ENCODE data around the gene ZNF488.

ZNF488 gene

DNA sequence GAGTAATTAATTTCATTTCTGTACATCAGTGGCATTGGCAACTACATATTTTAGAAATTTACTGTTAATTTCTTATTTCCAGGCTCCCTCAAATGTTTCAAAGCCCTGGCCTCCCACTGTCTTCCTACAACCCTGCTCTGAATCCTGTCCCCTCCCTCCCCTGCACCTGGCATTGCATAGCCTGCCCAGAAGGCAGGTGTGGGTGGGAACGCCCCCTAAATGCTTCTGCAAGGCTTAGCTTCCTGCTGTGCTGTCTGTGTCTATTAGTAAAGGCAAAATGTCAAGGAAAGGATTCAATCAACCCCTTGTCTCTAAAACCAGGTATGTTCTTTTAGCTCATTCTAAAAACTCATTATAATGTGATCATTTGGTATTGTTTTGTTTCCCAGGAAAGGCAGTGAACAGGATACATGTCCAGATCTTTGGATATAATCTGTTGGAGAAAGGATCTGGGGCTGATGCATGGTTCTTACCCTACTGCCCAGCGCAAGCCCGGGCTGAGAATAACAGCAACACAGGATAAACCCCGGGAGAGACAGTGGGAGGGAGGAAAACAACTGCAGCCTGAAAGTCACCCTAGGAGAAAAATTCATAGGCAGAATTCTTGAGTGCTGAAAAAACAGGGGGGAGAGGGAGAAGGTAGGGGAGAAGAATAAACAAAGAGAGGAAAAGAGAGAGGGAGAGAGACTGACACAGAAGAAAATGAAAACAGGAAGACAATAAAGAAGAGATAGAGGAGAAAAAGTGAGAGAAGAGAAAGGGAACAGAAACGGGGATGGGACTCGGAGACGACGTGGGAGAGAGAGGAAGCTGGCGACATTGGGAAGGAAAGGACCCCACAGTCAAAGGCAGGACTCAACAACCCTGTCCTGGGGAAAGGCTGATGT is 589 bp downstream of the ZNF488 start:
- no peak for DNase-seq (ENCODE audit: extremely low read depth in 1 of 2, low read depth in 1 of 2)

DNA sequence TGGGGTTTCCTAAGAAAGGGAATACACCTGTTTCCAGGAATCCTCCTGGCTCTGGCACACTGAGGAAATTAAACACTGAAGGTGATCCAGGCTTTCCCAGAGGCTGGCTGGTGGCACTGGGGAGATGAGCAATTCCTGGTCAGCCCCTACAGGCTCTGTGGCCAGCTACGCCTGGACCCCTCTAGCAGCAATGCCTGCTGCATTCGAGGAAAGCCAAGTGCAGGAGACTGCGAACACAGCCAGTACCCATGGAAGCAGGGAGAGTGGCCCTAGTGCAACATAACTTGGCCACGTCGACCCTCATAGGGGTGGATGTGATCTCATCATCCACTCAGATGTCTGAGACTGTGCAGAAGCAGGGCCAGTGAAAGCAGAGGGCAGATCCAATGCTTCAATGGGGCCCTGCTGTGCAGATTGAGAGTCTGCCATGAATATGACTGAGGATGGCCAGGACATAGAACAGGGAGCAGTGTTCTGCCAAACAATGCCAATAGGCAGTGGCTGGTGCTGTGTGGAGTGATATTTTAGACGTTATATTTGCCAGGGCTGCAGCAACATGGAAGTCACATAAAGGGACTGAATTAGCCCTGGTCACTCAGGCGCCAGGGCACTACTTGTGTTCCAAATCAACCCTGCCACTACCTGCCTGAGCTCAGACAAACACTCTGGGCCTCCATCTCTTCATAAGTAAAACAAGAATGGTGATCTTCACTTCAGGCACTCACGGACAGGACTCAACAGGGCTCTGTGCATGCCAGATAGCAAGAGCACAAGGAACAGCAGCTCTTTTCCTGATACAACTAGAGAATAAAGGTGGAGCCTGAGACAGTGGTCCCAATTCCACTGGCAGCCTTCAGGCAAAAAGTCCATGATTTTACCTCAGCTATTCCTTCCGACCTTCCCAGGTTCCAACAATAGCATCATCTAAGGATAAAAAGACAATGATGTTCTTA is 2.4 kb downstream of the ZNF488 start:
- no peak for DNase-seq (ENCODE audit: extremely low read depth in 1 of 2, low read depth in 1 of 2)

DNA sequence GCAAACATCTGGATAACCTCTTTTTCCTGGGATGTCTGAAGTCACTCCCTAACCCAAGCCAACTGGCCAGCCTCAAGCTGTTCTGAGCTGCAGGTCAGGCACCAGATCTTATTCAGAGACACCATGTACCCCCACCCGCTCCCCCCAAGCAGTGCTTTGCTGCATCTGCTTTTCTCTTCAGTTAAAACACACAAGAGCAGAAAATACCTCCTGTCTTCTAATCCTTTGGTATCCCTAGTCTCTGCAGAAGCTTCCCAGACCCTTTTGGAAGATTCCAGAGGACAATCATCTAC is 3.0 kb downstream of the ZNF488 start:
- no peak for DNase-seq (ENCODE audit: extremely low read depth in 1 of 2, low read depth in 1 of 2)

DNA sequence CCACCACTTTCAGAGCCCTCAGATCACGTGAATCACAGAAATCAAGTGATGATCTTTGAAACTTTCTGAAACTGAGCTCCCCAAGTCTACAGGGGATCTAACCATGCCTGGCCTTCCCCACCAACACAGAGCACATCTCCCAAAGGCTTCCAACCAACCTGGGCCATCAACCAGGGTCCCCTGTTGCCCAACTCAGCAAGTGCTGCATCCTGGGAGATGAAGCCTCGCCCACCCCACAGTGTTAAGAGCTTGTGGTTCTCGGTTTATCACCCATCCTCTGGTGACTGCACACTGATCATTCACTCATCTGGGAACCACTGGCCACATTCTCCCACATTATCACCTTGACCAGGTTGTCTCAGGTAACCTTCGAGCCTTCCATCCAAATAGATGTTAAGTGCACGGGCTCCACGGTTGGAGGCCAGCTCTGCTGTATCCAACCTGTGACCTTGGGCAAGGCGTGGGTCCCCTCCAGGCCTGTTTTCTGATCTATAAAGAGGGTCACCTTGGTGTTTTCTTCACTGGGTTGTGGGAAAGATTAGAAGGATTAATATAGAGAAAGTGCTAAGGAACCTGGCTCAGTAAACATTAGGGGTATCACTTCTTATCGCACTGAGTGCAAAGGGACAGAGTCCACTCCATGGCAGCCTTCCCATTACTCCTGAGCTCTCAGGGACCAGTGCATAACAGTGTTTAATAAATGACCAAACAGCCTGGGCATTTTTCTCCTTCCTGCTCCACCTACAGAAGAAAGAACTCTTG is 3.6 kb downstream of the ZNF488 start:
- no peak for DNase-seq (ENCODE audit: extremely low read depth in 1 of 2, low read depth in 1 of 2)

DNA sequence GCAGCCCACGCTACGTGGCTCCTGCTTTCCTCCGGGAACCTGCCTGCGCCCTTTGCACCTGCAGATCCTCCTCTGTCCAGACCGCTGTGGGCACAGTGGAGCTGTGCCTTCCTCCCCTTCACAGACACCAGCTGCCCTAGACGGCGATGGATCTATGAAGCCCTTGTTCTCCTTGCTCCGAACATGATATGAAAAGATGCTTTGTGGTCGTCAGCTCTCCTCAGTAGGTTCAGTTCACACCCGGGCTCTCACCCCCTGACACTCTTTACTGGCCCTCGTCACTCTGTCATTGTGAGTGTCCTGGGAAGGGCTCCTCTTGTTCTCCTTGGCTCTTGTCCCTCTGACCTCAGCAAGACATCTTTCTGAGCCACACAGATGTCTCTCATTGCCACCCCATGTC is 4.2 kb downstream of the ZNF488 start:
- no peak for DNase-seq (ENCODE audit: extremely low read depth in 1 of 2, low read depth in 1 of 2)

DNA sequence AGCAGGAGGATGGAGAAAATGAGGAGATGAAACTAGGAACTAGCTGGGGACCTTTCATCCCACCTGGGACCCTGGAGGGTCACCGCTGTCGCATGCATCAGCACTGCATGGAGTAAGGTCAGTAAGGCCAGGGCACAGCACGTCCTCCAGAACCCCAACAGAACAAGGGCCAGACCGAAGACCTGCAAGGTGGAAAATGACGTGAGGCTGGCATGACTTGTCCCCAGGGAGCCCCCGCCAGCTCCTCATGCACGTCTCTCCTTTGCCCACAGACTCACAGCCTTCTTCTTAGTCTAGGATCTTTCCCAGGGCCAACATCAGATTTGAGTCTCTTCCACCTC is 4.7 kb downstream of the ZNF488 start:
- DNase-seq (ENCODE audit: extremely low read depth in 1 of 2, low read depth in 1 of 2): no peak

DNA sequence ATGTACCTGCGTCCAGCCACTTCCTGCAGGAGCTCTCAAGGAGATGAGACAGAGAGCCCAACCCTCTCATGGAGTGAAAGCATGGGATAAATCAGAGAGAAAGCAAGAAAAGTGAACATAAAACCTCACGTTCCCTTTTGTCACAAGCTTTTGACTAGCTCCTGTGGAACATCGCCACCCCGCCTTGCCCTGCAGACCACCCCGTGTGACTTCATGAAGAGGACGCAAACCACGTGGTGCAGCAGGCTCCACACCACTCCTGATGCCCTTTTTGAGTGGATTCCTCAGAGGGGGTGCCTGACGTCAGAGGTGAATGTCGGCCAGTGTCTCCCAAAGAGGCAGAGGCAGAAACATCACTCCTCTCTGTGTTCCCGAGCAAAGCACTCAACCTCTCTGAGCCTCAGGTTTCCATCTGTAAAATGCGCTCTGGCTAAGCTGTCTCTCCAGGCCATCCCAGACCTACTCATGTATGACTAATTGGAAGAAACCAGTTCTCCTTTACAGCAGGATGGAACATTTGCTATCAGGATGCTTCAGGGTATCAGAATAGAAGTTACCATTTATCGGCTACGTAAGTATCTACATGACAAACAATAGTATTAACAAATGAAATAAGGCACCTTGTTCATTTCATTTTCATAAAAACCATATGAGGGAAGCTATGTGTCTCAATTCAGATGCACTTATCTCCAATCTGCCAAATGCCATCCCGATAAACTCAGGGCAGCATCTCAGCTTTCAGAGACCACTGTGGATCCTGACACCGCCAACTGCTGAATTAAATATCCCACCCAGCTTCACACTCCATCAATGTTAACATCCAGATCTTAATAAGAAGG is 5.3 kb downstream of the ZNF488 start:
- no peak for DNase-seq (ENCODE audit: extremely low read depth in 1 of 2, low read depth in 1 of 2)

DNA sequence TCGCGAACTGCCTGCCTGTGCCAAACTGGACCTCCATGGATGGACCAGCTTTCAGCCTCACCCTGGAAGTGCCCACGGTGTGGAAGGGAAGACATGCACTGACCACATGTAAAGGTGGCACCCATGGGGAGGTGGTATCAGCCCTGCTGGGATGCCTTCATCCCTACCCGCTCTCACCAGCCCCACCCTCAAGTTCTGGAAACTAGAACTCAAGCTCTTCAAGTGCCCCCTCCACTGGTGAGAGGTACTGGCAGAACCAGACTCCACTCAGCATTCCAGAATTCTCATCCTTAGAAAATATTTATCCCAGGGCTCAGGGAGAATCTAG is 5.9 kb downstream of the ZNF488 start:
- no peak for DNase-seq (ENCODE audit: extremely low read depth in 1 of 2, low read depth in 1 of 2)

DNA sequence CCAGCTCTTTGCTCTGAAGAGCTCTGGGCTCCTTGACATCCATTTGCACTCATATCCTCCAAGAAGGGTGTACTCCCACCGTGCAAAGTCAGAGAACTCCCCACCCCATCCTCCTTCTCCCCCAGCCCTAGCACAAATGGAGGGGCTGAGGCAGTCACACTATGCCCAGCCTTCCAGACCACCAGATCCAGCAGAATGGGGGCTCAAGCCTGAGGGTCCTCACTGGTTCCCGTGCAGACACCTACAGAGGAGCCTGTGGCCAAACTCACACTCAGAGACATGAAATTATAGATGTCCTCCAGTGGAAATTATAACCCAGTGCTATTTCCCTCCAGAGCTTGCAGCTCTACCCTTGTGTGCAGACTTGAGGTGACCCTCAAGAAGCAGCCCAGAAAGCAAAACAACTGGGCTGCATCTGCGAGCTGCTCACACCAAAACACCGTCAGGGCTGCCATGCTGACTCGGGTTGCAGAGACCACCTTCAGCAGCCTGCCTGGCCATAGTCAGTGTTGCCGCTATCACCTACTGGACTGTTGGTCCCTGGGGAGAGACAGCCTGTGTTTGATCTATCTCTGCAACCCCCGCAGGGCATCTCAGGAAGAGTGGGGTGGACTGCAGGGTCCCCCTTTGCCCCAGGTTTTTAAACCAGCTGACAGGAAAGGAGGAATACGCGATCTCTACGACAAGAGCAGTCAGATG is 7.4 kb downstream of the ZNF488 start:
- no peak for DNase-seq (ENCODE audit: extremely low read depth in 1 of 2, low read depth in 1 of 2)

DNA sequence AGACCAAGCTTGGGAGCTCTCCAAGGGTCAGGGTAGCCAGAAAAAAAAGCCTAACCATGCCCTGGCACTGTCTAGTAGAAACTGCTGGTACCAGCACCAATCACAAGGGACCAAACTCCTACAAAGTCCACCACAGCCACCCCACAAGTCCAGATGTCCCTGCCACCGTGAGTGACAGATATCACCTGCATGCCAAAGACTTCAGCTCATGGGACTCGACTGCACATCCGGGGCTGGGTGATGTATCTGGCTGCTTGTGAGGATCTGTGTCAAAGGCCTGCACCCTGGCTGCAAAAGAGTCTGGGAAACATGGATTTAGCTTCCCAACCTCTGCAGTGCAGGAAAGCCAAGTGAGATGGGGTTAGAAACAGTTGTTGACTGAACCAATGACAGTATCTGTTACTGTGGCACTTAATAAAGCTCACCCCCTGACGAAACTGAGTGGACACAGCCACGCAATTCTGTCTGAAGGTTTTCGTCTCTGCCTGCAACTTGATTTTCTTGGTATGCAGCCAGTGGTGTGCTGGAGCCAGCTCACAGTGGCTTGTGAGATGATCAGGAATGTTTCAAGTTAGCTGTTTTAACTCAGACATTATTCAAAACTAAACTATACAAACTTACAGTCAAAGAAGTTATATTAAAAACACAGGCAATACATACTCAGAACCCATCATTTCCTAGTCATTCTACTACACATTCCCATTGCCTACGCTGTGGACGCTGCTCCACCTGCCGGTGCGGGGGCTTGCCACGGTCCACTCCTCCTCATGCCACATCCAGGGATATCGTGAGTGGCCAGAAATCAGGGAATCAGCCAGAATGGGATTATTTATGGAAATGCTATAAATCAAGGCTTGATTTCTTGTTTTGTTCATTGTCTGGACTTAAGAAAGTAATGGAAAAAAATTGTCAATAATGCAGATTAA is 9.2 kb downstream of the ZNF488 start:
- no peak for DNase-seq (ENCODE audit: extremely low read depth in 1 of 2, low read depth in 1 of 2)

DNA sequence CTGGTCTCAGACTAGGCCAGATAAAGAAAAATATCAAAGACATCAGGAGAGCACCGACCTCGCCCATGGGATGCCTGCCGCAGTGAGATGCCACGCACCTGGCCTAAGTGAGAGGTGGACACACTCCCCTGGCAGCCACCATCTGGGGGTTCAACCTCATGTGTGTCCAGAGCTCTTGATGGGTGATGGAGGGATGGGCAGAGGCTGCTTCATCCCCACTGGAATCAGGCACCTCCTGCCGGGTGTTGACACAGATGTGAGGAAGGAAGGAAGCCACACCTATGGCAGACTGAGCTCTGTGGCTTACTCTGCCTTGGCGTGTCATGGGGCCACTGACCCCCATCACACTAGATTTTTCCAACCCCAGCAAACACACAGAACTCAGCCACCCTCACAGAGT is 11.4 kb downstream of the ZNF488 start:
- DNase-seq (ENCODE audit: extremely low read depth in 1 of 2, low read depth in 1 of 2): no peak

DNA sequence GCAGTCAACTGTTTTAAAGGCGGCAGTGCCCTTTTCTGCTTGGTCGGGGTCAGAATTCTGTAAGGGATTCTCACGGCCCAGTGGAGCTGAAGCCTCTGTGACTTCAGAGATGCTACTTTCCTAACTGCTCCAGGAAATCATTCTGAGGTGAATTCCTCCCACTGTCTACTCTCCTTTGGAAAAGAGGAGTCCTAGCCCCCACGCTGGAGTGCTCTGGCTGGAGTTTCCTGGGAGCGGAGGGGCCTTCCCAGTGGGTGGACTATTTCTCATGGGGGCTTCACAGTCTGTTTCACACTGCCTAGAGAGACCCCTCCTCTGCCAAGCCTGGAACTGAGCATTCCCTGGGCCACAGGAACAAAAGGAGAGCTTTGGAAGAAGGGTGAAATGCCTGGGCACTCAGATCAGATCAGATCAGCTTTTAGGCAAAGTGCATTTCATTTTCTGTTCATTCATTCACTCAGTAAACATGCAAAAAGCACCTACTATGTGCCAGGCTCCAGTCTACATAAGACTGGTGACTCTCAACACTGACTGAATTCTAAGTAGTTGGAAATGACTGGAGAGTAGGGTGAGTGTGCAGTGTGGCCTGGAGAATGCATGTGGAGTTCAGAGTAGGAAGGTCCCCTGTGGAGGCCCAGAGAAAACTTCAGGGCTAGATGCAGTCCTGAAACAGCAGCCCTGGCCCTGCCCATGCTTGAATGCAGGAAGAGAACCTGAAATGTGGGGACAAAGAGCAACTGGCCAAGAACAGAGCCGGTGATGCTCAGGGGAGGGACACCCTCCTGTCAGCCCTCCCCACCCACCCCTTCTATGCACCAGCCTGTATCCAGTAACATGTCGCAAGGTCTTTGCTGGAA is 12.2 kb downstream of the ZNF488 start:
- DNase-seq (ENCODE audit: extremely low read depth in 1 of 2, low read depth in 1 of 2): no peak

DNA sequence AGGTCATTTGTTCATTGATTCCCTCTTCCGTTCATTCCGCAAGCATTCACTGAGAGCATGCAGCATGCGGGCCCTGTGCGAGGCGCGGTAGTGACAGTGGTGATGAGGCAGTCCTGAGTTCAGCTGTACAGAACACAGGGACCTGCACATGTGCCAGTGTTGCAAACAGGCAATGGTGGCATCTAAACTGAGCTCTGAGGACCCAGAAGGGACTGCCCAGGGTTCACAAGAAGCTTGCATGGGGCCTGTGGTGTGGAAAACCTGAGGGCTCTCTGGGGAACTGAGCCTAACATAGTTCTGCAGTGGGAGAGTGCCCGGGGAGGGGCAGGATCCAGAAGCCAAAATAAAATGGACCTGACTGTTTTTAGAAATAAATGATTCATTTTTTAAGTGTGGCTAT is 13.2 kb downstream of the ZNF488 start:
- DNase-seq (ENCODE audit: extremely low read depth in 1 of 2, low read depth in 1 of 2): no peak

DNA sequence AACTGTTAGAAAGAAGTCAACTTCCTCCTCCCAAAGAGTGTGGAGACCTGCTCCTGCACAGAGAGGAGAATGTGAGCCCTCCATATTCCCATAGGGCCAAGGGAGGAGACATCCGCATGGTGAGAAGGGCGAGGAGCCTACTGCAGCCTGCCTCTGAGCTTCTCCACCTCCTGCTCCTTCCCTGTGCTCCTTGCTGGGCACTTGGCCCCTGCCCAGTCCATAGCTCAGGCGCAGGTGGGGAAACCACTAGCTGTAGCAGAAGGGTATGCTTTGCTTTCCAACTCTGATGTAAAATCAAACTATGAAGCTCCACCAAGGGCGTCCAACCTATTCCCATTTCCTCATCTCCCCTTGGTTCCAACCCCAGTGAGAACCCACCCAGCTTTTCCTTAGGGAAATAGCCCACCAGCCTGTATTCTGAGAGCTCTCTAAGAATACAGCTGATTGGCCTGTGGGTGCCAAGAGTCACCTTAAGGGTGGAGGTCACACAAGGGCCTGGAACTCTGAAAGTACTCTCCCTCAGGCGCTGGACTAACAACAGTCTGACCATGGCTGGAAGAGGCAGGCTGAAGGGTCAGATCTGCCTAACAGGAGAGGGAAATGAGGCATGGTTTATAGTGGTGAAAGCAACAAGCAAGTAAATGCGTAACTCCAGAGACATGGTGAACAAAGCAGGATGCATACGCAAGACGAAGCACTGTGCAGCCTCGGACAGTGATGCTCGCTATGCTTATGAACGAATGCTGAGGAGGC is 13.9 kb downstream of the ZNF488 start:
- DNase-seq (ENCODE audit: extremely low read depth in 1 of 2, low read depth in 1 of 2): no peak

DNA sequence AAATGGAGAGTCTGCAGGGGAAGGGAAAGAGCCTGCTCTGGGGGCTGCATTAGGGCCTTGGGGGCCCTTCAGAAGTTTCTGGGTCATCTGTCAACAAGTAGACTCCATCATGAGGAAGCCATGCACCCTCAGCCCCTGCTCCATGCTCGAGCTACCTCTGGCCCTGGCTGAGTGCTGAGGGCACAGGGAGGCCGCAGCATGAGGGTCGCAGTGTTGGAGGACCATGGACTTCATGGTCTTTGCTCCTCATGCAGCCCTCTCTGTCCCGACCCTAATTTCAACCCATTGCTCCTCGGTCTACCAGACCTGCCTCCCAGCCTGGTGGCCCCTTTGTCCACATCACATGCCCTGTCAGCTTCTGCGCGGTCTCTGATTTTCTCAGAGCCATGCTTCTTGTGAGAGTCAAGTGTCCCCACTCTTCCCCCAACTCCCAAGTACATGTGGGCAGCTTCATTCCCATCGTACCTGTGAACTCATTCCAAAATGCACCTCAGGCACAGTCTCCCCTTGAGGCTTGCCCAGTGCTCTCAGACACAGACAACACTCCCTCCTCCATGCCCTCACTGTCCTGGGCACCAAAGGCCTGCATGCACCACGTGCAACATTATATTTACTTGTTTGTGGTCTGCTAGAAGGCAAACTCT is 14.7 kb downstream of the ZNF488 start:
- DNase-seq (ENCODE audit: extremely low read depth in 1 of 2, low read depth in 1 of 2): no peak

DNA sequence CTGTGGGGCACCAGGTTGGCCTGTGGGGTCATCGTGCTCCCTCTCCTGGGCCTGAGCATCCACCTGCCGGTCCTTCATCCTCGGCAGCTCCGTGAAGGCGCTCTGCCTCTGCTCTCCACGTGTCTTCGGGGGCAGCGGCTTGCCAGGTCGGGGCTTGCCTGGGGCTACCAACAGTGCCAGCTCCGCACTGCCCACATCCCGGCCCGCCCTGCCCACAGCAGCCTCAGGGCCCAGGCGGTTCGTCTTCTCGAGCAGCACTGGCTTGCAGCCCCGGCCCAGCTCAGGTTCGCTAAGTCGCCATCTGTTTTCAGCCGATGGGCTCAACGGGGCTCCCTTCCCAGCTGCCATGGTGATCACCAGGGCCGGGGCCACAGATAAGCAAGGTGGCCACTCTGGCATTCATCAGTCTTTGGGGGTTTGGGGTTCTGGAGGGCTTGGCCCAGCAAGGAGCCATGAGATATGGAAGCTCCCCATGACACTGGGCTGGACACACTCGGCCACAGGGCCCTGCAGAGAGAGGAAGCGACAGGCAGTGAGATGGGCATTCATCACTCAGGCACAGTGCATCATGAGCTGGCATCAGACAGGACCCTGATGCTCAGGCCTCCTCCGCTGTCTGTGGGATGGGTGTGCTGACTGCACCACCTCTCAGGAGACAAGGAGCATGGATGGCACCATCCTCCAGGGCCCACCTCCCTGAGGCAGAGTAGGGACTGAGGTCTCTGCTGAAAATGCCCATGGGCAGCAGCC is 15.5 kb downstream of the ZNF488 start:
- no peak for DNase-seq (ENCODE audit: extremely low read depth in 1 of 2, low read depth in 1 of 2)
